Breast epithelium (tissue), 4 donors: ENCODE results near the gene CDKN1A. TPM values are rescaled to one million over a fixed set of nuclear protein-coding genes. Genes with fewer than 3 reads are reported as not detected.

Source experiments
- DNase-seq, 2 donors: peaks; one replicate each; pipeline ENCODE4 v3.0.0-alpha.2; 2019; ENCODE audit warnings: low spot score in 2 of 2
- H3K27ac ChIP-seq, 2 donors: fragments of 200-600 bp; sonication (generic) in 1 of 2; one replicate each; pipeline ENCODE4 v1.5.1; 2016 to 2019; ENCODE audit warnings: mild to moderate bottlenecking in 1 of 2
- H3K27me3 ChIP-seq, 2 donors: fragments of 200-600 bp; sonication (generic) in 1 of 2; one replicate each; pipeline versions ENCODE4 v1.5.1 to v1.6.0; 2017 to 2019; ENCODE audit warnings: control low read depth in 1 of 2, mild to moderate bottlenecking in 1 of 2
- H3K36me3 ChIP-seq: fragments of 200-600 bp; one replicate; pipeline ENCODE4 v1.5.1; 2019
- H3K4me1 ChIP-seq, 2 donors: fragments of 200-600 bp; sonication (generic); one replicate each; pipeline ENCODE4 v1.5.1; 2016 to 2019; ENCODE audit warnings: control low read depth in 1 of 2
- H3K4me3 ChIP-seq, 3 donors: fragments of 200-600 bp; sonication (generic); 1 replicate in 2 of 3; 2 replicates in 1 of 3; pipeline ENCODE4 v1.5.1; 2016 to 2019; ENCODE audit warnings: mild to moderate bottlenecking in 3 of 3, moderate library complexity in 2 of 3
- H3K9me3 ChIP-seq, 2 donors: fragments of 200-600 bp; sonication (generic) in 1 of 2; one replicate each; pipeline ENCODE4 v1.5.1; 2016 to 2019; ENCODE audit warnings: control low read depth in 1 of 2
- POLR2A ChIP-seq: fragments of 450-650 bp; IDR thresholded peaks from one replicate; pipeline ENCODE4 v1.6.1; 2016; ENCODE audit warnings: antibody characterized with exemption, mild to moderate bottlenecking, moderate library complexity
- POLR2AphosphoS5 ChIP-seq, 3 donors: sonication (generic); formaldehyde crosslinking; IDR thresholded peaks; one replicate each; pipeline ENCODE4 v1.6.1; 2017; ENCODE audit warnings: antibody characterized with exemption in 3 of 3
- intact Hi-C: fragments of 100-400 bp; cut with DNase I; formaldehyde crosslinking; loops from one replicate; pipeline ENCODE4 v1.15.1; 2023; ENCODE audit warnings: low total_unique reads
- total RNA-seq, 3 donors: library from RNA; depleted of rRNA; stranded (reverse); fragments of >200 nt; gene quantifications; one replicate each; pipeline ENCODE4 v1.1.0, GENCODE V29; 2016
- TF ChIP-seq, protein P1 (sequence below), 3 donors: fragments of 450-650 bp; IDR thresholded peaks; one replicate each; pipeline ENCODE4 v1.5.1; 2016 to 2017; ENCODE audit warnings: antibody characterized with exemption in 3 of 3, mild to moderate bottlenecking in 3 of 3, moderate library complexity in 3 of 3

The CDKN1A gene
- total RNA-seq, 3 donors from 2014 or later = 125 to 144 (median 143) TPM

DNA sequence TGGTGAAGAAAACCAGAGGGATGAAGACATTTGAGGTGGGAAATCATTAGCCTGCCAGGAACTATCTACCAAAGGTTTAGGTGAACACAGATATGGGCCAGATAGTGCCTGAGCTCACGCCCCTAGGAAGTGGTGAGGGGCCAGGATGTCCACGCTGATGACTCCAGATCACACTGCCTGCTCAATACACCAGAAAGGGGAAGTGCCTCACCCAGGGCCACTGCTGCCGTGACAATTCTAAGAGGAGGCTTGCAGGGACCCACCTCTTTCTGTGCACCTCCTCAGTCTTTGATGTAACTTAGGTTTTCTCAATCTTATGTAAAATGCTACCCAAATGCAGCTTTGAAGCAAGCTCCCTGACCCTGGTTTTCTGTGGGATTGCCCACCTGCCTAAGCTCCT lies 13.7 kb downstream of the CDKN1A start:
- Histone ChIP-seq H3K9me3 (no peaks in the 10 kb centered on the region), H3K27ac (no peak overlapping the region), H3K4me3 (no peak overlapping the region), H3K36me3 (no peaks in the 10 kb centered on the region), H3K27me3 (no peaks in the 10 kb centered on the region), H3K4me1 (no peaks in the 10 kb centered on the region)
- TF ChIP-seq POLR2A (no peak), POLR2AphosphoS5 (IDR thresholded peaks at IDR 0.05) (no peak)
- TF ChIP-seq, protein P1, sequence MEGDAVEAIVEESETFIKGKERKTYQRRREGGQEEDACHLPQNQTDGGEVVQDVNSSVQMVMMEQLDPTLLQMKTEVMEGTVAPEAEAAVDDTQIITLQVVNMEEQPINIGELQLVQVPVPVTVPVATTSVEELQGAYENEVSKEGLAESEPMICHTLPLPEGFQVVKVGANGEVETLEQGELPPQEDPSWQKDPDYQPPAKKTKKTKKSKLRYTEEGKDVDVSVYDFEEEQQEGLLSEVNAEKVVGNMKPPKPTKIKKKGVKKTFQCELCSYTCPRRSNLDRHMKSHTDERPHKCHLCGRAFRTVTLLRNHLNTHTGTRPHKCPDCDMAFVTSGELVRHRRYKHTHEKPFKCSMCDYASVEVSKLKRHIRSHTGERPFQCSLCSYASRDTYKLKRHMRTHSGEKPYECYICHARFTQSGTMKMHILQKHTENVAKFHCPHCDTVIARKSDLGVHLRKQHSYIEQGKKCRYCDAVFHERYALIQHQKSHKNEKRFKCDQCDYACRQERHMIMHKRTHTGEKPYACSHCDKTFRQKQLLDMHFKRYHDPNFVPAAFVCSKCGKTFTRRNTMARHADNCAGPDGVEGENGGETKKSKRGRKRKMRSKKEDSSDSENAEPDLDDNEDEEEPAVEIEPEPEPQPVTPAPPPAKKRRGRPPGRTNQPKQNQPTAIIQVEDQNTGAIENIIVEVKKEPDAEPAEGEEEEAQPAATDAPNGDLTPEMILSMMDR (IDR thresholded peaks at IDR 0.05) = no peak
- intact Hi-C loops = no loop called here
- no peak for DNase-seq

DNA sequence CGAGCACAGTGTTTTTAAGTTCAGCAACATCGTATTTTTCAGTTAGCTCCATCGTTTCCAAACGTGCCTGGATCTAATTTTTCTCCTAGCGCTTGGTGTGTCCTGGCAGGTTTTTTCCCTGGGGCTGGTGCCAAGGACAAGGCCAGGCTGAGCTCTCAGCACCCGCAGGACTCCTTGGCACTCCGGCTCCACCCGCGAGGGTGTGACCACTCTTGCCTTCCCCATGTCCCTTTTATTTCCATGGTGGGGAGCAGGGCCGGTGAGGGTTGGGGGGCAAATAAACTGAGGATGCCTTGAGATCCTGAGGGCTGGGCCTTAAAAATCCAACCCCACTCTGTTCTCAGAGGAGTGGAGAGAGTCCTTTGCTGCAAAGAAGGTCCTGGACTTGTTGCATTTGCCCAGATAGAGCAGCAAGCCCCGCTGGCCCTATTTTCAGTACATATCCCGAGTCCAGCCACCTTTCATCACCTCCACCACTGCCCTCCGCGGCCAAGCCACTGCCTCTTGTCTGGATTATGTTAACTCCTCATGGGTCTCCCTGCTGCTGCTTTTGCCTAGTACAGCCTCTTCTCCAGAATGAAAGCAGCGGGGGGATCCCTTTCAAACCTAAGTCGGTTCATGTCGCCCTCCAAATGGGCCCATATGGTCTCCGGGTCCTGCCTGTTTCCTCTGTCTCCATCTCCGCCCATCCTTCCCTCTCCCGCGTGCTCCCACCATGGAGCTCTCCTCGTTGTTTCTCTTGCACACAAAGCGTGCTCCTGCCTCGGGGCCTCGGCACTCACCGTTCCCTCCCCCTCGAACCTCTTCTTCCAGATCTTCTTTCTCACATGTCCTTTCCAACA lies 14.6 kb downstream of the CDKN1A start:
- H3K27me3 ChIP-seq = no peaks in the 10 kb centered on the region
- no peak overlapping the region for H3K27ac ChIP-seq
- intact Hi-C loops = no loop called here
- no peak overlapping the region for H3K4me3 ChIP-seq
- no peaks in the 10 kb centered on the region for H3K9me3 ChIP-seq
- DNase-seq = no peak
- TF ChIP-seq POLR2AphosphoS5 (IDR thresholded peaks at IDR 0.05) = no peak
- TF ChIP-seq, protein P1 (IDR thresholded peaks at IDR 0.05) = no peak
- TF ChIP-seq POLR2A = no peak
- no peaks in the 10 kb centered on the region for H3K36me3 ChIP-seq
- H3K4me1 ChIP-seq = no peaks in the 10 kb centered on the region

DNA sequence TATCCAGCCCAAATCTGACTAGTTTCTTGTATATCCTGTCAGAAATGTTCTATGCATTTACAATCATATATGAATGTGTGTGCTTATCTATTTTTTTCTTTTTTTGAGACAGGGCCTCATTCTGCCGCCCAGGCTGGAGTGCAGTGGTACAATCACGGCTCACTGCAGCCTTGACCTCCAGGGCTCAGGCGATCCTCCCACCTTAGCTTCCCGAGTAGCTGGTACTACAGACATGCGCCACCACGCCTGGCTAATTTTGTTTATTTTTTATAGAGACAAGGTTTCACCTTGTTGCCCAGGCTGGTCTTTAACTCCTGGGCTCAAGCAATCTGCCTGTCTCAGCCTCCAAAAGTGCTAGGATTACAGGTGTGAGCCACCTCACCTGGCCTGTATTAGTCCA lies 16.1 kb downstream of the CDKN1A start:
- Histone ChIP-seq H3K27ac (no peak overlapping the region), H3K4me1 (no peaks in the 10 kb centered on the region), H3K36me3 (no peaks in the 10 kb centered on the region), H3K4me3 (no peak overlapping the region), H3K27me3 (no peaks in the 10 kb centered on the region), H3K9me3 (no peaks in the 10 kb centered on the region)
- TF ChIP-seq POLR2A (no peak), POLR2AphosphoS5 (IDR thresholded peaks at IDR 0.05) (no peak)
- TF ChIP-seq, protein P1 (IDR thresholded peaks at IDR 0.05) = no peak
- DNase-seq = no peak
- intact Hi-C loops = no loop called here

DNA sequence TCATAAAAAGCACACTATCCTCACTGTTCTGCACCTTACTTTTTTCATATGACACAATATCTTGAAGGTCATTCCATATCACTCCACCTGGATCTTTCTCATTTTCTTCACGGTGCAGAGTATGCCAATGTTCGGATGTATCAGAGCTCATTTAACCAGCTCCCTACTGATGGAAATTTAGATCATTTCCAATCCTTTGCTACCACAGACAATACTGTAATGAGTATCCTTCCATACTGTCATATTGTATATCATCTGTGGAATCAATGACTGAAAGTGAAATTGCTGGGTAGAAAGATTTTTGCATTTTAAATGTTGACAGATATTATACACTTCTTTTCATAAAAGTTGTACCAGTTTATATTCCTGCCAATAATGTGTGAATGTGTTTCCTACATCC lies 16.9 kb downstream of the CDKN1A start:
- Histone ChIP-seq H3K27ac (no peak overlapping the region), H3K9me3 (no peaks in the 10 kb centered on the region), H3K4me1 (no peaks in the 10 kb centered on the region), H3K36me3 (no peaks in the 10 kb centered on the region), H3K4me3 (no peak overlapping the region), H3K27me3 (no peaks in the 10 kb centered on the region)
- TF ChIP-seq, protein P1 (IDR thresholded peaks at IDR 0.05) = no peak
- TF ChIP-seq POLR2AphosphoS5 (IDR thresholded peaks at IDR 0.05) (no peak), POLR2A (no peak)
- intact Hi-C loops = no loop called here
- no peak for DNase-seq

DNA sequence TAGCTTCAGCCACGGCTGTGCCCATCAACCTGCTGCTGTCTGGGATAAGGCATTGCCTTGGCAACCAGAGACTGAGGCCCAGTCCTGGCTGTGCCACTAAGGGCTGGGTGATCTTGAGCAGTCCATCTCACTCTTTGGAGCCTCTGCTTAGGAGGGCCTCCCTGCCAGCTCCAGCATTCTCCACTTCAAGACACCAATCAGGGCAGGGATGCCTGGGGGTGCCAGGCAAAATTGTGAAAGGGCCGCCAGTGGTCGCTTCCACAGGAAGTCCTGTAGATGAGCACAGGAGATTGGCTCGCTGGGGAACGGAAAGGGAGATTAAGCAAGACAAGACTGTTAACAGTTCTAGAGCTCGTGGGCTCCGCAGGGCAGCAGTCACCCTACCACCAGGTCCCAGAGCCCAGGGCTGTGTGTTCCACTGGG lies 19.0 kb downstream of the CDKN1A start, which contains the start of gene RAB44:
Gene RAB44, plus strand, starts transcription at position 346 of the 423 bp plus-strand sequence. CDS start 6,410 bp downstream, outside the sequence.
- intact Hi-C loops = no loop called here
- H3K4me1 ChIP-seq = no peaks in the 10 kb centered on the region
- no peak within 1 kb of the TSS for H3K4me3 ChIP-seq
- H3K9me3 ChIP-seq = no peaks in the 10 kb centered on the region
- TF ChIP-seq POLR2A (no peak), POLR2AphosphoS5 (IDR thresholded peaks at IDR 0.05) (no peak)
- TF ChIP-seq, protein P1 (IDR thresholded peaks at IDR 0.05) = no peak
- no peaks in the 10 kb centered on the region for H3K27me3 ChIP-seq
- H3K27ac ChIP-seq = no peak within 1 kb of the TSS
- DNase-seq = no peak
- H3K36me3 ChIP-seq = no peaks in the 10 kb centered on the region
